Measurements from ENCODE around the gene ADGRV1. TPM values are rescaled to one million over a fixed set of nuclear protein-coding genes. Genes with fewer than 3 reads are reported as not detected.

The ADGRV1 gene
- polyA plus RNA-seq, 1 of the 3 experiments (the other 2 are of a cell fraction) = 0.23 TPM

- TF ChIP-seq TAF1 (IDR thresholded peaks at IDR 0.05; ENCODE audit: borderline replicate concordance, low read depth, low read length) = no peak
- TF ChIP-seq ELF1 (IDR thresholded peaks at IDR 0.05) = no peak
- TF ChIP-seq MAX (IDR thresholded peaks at IDR 0.05; ENCODE audit: low read depth) = no peak
- no peak for TF ChIP-seq YY1 (IDR thresholded peaks at IDR 0.05; ENCODE audit: low read depth)
These were observed 586.7 kb downstream of the ADGRV1 start (continued) for GRCh38 chr5:91145333-91145620.

- no peaks in the 10 kb centered on the region for H3K79me2 ChIP-seq (ENCODE audit: insufficient read depth)
- no peak for DNase-seq
- WGBS (ENCODE audit: low lambda C conversion rate) = 85% methylated on average over 4 of the region's 4 CpGs
- H3K4me1 ChIP-seq (ENCODE audit: control insufficient read depth in 1 of 2, insufficient read depth in 2 of 2, low read depth in 1 of 2, low read length in 1 of 2) = peaks cover 0 to 3% of the 10 kb centered on the region in 2 experiments; a peak in 3 of 4 replicates
- TF ChIP-seq YY1 (IDR thresholded peaks at IDR 0.05; ENCODE audit: low read depth) (no peak), SMC3 (IDR thresholded peaks at IDR 0.05; ENCODE audit: low read depth, low read length) (no peak), FOSL2 (IDR thresholded peaks at IDR 0.05; ENCODE audit: borderline replicate concordance, low read depth) (no peak), IRF3 (IDR thresholded peaks at IDR 0.05; ENCODE audit: low read depth, low read length) (no peak), PBX3 (IDR thresholded peaks at IDR 0.05) (no peak), GABPA (IDR thresholded peaks at IDR 0.05; ENCODE audit: low read depth) (no peak), NRF1 (IDR thresholded peaks at IDR 0.05; ENCODE audit: low read depth, low read length) (no peak), GATA2 (CRISPR knock-in tag; IDR thresholded peaks at IDR 0.05) (no peak), SIN3A (IDR thresholded peaks at IDR 0.05; ENCODE audit: borderline replicate concordance, low read depth, low read length) (no peak), USF2 (IDR thresholded peaks at IDR 0.05; ENCODE audit: borderline replicate concordance, low read depth, low read length) (no peak), FOXM1 (IDR thresholded peaks at IDR 0.05; ENCODE audit: low read depth) (no peak)
- no peaks in the 10 kb centered on the region for H3K27me3 ChIP-seq (ENCODE audit: insufficient read depth)
- H3K27ac ChIP-seq (ENCODE audit: low read depth in 2 of 2, low read length in 1 of 2) = no peak overlapping the region
- no peaks in the 10 kb centered on the region for H3K9me2 ChIP-seq
- H3K36me3 ChIP-seq (replicated peaks in 1 of 2; ENCODE audit: control insufficient read depth in 1 of 2, insufficient read depth in 2 of 2, low read length in 1 of 2) = no peaks in the 10 kb centered on the region
- H3K9me3 ChIP-seq = no peaks in the 10 kb centered on the region
- H4K20me1 ChIP-seq (ENCODE audit: insufficient read depth) = no peaks in the 10 kb centered on the region
- CTCF ChIA-PET = interaction anchor here (0.9 kb wide), 1 partner anchor 9 kb away, joined by 3 read pairs; no protein-coding TSS in a partner anchor
- POLR2A ChIA-PET = no interaction called here
- H3K9ac ChIP-seq = no peak overlapping the region
- no peak overlapping the region for H3K4me2 ChIP-seq
- no peaks in the 10 kb centered on the region for H3F3A ChIP-seq (replicated peaks; ENCODE audit: insufficient read depth)
- no peak overlapping the region for H3K4me3 ChIP-seq (ENCODE audit: low read depth in 2 of 2, low read length in 1 of 2)
- no peak overlapping the region for H2AFZ ChIP-seq (ENCODE audit: low read depth)
These were observed 587.6 kb downstream of the ADGRV1 start for GRCh38 chr5:91146230-91146629.

Data from SK-N-SH (cell line).